ENCODE results near the gene CHCT1.
A peak's percentile ranks its signal among the peaks of the same experiment; 100 is the strongest.

The CHCT1 gene

GRCh38 chr17:60436676-60437075 lies 14.4 kb downstream of the CHCT1 start:
- H3K36me3 ChIP-seq (ENCODE audit: control insufficient read depth in 5 of 5, insufficient read depth in 5 of 5, low read length in 5 of 5) = no peaks in the 10 kb centered on the region
- no peak overlapping the region for H3K4me3 ChIP-seq (ENCODE audit: low read depth in 1 of 5, low read length in 5 of 5)
- peaks cover 0 to 9% (median 6%) of the 10 kb centered on the region in 5 donors for H3K4me1 ChIP-seq (ENCODE audit: control insufficient read depth in 5 of 5, insufficient read depth in 5 of 5, low read length in 5 of 5)
- H3K9me3 ChIP-seq (ENCODE audit: control insufficient read depth in 5 of 5, low read length in 5 of 5) = peaks cover 0 to 2% (median 0%) of the 10 kb centered on the region in 5 donors
- no peaks in the 10 kb centered on the region for H3K27me3 ChIP-seq (ENCODE audit: control insufficient read depth in 5 of 5, insufficient read depth in 4 of 5, low read length in 5 of 5)
- H3K9ac ChIP-seq (ENCODE audit: low read length in 5 of 5) = no peak overlapping the region
- H3K27ac ChIP-seq (ENCODE audit: low read depth, low read length) = no peak overlapping the region

GRCh38 chr17:60439501-60439900 lies 17.2 kb downstream of the CHCT1 start:
- H3K9ac ChIP-seq (ENCODE audit: low read length in 5 of 5) = no peak overlapping the region
- no peak overlapping the region for H3K27ac ChIP-seq (ENCODE audit: low read depth, low read length)
- H3K4me3 ChIP-seq (ENCODE audit: low read depth in 1 of 5, low read length in 5 of 5) = no peak overlapping the region
- H3K27me3 ChIP-seq (ENCODE audit: control insufficient read depth in 5 of 5, insufficient read depth in 4 of 5, low read length in 5 of 5) = no peaks in the 10 kb centered on the region
- no peaks in the 10 kb centered on the region for H3K36me3 ChIP-seq (ENCODE audit: control insufficient read depth in 5 of 5, insufficient read depth in 5 of 5, low read length in 5 of 5)
- H3K4me1 ChIP-seq (ENCODE audit: control insufficient read depth in 5 of 5, insufficient read depth in 5 of 5, low read length in 5 of 5) = peaks cover 0 to 13% (median 6%) of the 10 kb centered on the region in 5 donors
- H3K9me3 ChIP-seq (ENCODE audit: control insufficient read depth in 5 of 5, low read length in 5 of 5) = no peaks in the 10 kb centered on the region

GRCh38 chr17:60442271-60443173 lies 20.2 kb downstream of the CHCT1 start:
- H3K4me3 ChIP-seq (ENCODE audit: low read depth in 1 of 5, low read length in 5 of 5) = no peak overlapping the region
- peak overlapping the region in 1 of 5 donors; percentile 46 for H3K9ac ChIP-seq (ENCODE audit: low read length in 5 of 5)
- no peaks in the 10 kb centered on the region for H3K27me3 ChIP-seq (ENCODE audit: control insufficient read depth in 5 of 5, insufficient read depth in 4 of 5, low read length in 5 of 5)
- peaks cover 0 to 10% (median 0%) of the 10 kb centered on the region in 5 donors for H3K4me1 ChIP-seq (ENCODE audit: control insufficient read depth in 5 of 5, insufficient read depth in 5 of 5, low read length in 5 of 5)
- no peaks in the 10 kb centered on the region for H3K9me3 ChIP-seq (ENCODE audit: control insufficient read depth in 5 of 5, low read length in 5 of 5)
- peaks cover 16 to 20% (median 20%) of the 10 kb centered on the region in 5 donors for H3K36me3 ChIP-seq (ENCODE audit: control insufficient read depth in 5 of 5, insufficient read depth in 5 of 5, low read length in 5 of 5)
- peak overlapping the region; percentile 27 for H3K27ac ChIP-seq (ENCODE audit: low read depth, low read length)

- H3K36me3 ChIP-seq (ENCODE audit: control insufficient read depth in 5 of 5, insufficient read depth in 5 of 5, low read length in 5 of 5) = peaks cover 25 to 31% (median 27%) of the 10 kb centered on the region in 5 donors
Measured at GRCh38 chr17:60443713-60444112, 21.4 kb downstream of the CHCT1 start.

GRCh38 chr17:60445144-60445543 lies 22.9 kb downstream of the CHCT1 start:
- Histone ChIP-seq H3K9ac (ENCODE audit: low read length in 5 of 5) (no peak overlapping the region), H3K4me1 (ENCODE audit: control insufficient read depth in 5 of 5, insufficient read depth in 5 of 5, low read length in 5 of 5) (peaks cover 0 to 6% (median 0%) of the 10 kb centered on the region in 5 donors), H3K27ac (ENCODE audit: low read depth, low read length) (no peak overlapping the region), H3K27me3 (ENCODE audit: control insufficient read depth in 5 of 5, insufficient read depth in 4 of 5, low read length in 5 of 5) (no peaks in the 10 kb centered on the region), H3K36me3 (ENCODE audit: control insufficient read depth in 5 of 5, insufficient read depth in 5 of 5, low read length in 5 of 5) (peaks cover 25 to 44% (median 33%) of the 10 kb centered on the region in 5 donors), H3K9me3 (ENCODE audit: control insufficient read depth in 5 of 5, low read length in 5 of 5) (no peaks in the 10 kb centered on the region), H3K4me3 (ENCODE audit: low read depth in 1 of 5, low read length in 5 of 5) (no peak overlapping the region)

More at GRCh38 chr17:60443713-60444112, 21.4 kb downstream of the CHCT1 start:
- Histone ChIP-seq H3K27ac (ENCODE audit: low read depth, low read length) (no peak overlapping the region), H3K4me1 (ENCODE audit: control insufficient read depth in 5 of 5, insufficient read depth in 5 of 5, low read length in 5 of 5) (peaks cover 0 to 10% (median 0%) of the 10 kb centered on the region in 5 donors), H3K27me3 (ENCODE audit: control insufficient read depth in 5 of 5, insufficient read depth in 4 of 5, low read length in 5 of 5) (no peaks in the 10 kb centered on the region), H3K9ac (ENCODE audit: low read length in 5 of 5) (no peak overlapping the region), H3K4me3 (ENCODE audit: low read depth in 1 of 5, low read length in 5 of 5) (no peak overlapping the region), H3K9me3 (ENCODE audit: control insufficient read depth in 5 of 5, low read length in 5 of 5) (no peaks in the 10 kb centered on the region)

GRCh38 chr17:60447375-60447774 lies 25.1 kb downstream of the CHCT1 start:
- Histone ChIP-seq H3K27ac (ENCODE audit: low read depth, low read length) (no peak overlapping the region), H3K9me3 (ENCODE audit: control insufficient read depth in 5 of 5, low read length in 5 of 5) (no peaks in the 10 kb centered on the region), H3K36me3 (ENCODE audit: control insufficient read depth in 5 of 5, insufficient read depth in 5 of 5, low read length in 5 of 5) (peaks cover 39 to 62% (median 43%) of the 10 kb centered on the region in 5 donors), H3K9ac (ENCODE audit: low read length in 5 of 5) (no peak overlapping the region), H3K27me3 (ENCODE audit: control insufficient read depth in 5 of 5, insufficient read depth in 4 of 5, low read length in 5 of 5) (no peaks in the 10 kb centered on the region), H3K4me1 (ENCODE audit: control insufficient read depth in 5 of 5, insufficient read depth in 5 of 5, low read length in 5 of 5) (peaks cover 0 to 3% (median 0%) of the 10 kb centered on the region in 5 donors), H3K4me3 (ENCODE audit: low read depth in 1 of 5, low read length in 5 of 5) (no peak overlapping the region)

- H3K9ac ChIP-seq (ENCODE audit: low read length in 5 of 5) = no peak overlapping the region
- H3K36me3 ChIP-seq (ENCODE audit: control insufficient read depth in 5 of 5, insufficient read depth in 5 of 5, low read length in 5 of 5) = peaks cover 47 to 74% (median 53%) of the 10 kb centered on the region in 5 donors
- H3K4me1 ChIP-seq (ENCODE audit: control insufficient read depth in 5 of 5, insufficient read depth in 5 of 5, low read length in 5 of 5) = peaks cover 0 to 6% (median 0%) of the 10 kb centered on the region in 5 donors
Measured at GRCh38 chr17:60451071-60451470, 28.8 kb downstream of the CHCT1 start.

GRCh38 chr17:60451965-60452364 lies 29.7 kb downstream of the CHCT1 start:
- peaks cover 0 to 7% (median 3%) of the 10 kb centered on the region in 5 donors for H3K4me1 ChIP-seq (ENCODE audit: control insufficient read depth in 5 of 5, insufficient read depth in 5 of 5, low read length in 5 of 5)
- no peak overlapping the region for H3K9ac ChIP-seq (ENCODE audit: low read length in 5 of 5)
- peaks cover 39 to 70% (median 51%) of the 10 kb centered on the region in 5 donors for H3K36me3 ChIP-seq (ENCODE audit: control insufficient read depth in 5 of 5, insufficient read depth in 5 of 5, low read length in 5 of 5)
- no peak overlapping the region for H3K4me3 ChIP-seq (ENCODE audit: low read depth in 1 of 5, low read length in 5 of 5)
- H3K27me3 ChIP-seq (ENCODE audit: control insufficient read depth in 5 of 5, insufficient read depth in 4 of 5, low read length in 5 of 5) = no peaks in the 10 kb centered on the region
- no peaks in the 10 kb centered on the region for H3K9me3 ChIP-seq (ENCODE audit: control insufficient read depth in 5 of 5, low read length in 5 of 5)
- no peak overlapping the region for H3K27ac ChIP-seq (ENCODE audit: low read depth, low read length)

More at GRCh38 chr17:60451071-60451470, 28.8 kb downstream of the CHCT1 start:
- Histone ChIP-seq H3K9me3 (ENCODE audit: control insufficient read depth in 5 of 5, low read length in 5 of 5) (no peaks in the 10 kb centered on the region), H3K4me3 (ENCODE audit: low read depth in 1 of 5, low read length in 5 of 5) (no peak overlapping the region), H3K27me3 (ENCODE audit: control insufficient read depth in 5 of 5, insufficient read depth in 4 of 5, low read length in 5 of 5) (no peaks in the 10 kb centered on the region), H3K27ac (ENCODE audit: low read depth, low read length) (no peak overlapping the region)

GRCh38 chr17:60455378-60455777 lies 33.1 kb downstream of the CHCT1 start:
- no peaks in the 10 kb centered on the region for H3K27me3 ChIP-seq (ENCODE audit: control insufficient read depth in 5 of 5, insufficient read depth in 4 of 5, low read length in 5 of 5)
- H3K9me3 ChIP-seq (ENCODE audit: control insufficient read depth in 5 of 5, low read length in 5 of 5) = no peaks in the 10 kb centered on the region
- no peak overlapping the region for H3K9ac ChIP-seq (ENCODE audit: low read length in 5 of 5)
- H3K36me3 ChIP-seq (ENCODE audit: control insufficient read depth in 5 of 5, insufficient read depth in 5 of 5, low read length in 5 of 5) = peaks cover 26 to 72% (median 54%) of the 10 kb centered on the region in 5 donors
- H3K4me3 ChIP-seq (ENCODE audit: low read depth in 1 of 5, low read length in 5 of 5) = no peak overlapping the region
- H3K27ac ChIP-seq (ENCODE audit: low read depth, low read length) = no peak overlapping the region
- H3K4me1 ChIP-seq (ENCODE audit: control insufficient read depth in 5 of 5, insufficient read depth in 5 of 5, low read length in 5 of 5) = peaks cover 0 to 7% (median 3%) of the 10 kb centered on the region in 5 donors

GRCh38 chr17:60457148-60457547 lies 34.9 kb downstream of the CHCT1 start:
- Histone ChIP-seq H3K9ac (ENCODE audit: low read length in 5 of 5) (no peak overlapping the region), H3K36me3 (ENCODE audit: control insufficient read depth in 5 of 5, insufficient read depth in 5 of 5, low read length in 5 of 5) (peaks cover 27 to 69% (median 56%) of the 10 kb centered on the region in 5 donors), H3K4me3 (ENCODE audit: low read depth in 1 of 5, low read length in 5 of 5) (no peak overlapping the region), H3K27ac (ENCODE audit: low read depth, low read length) (no peak overlapping the region), H3K27me3 (ENCODE audit: control insufficient read depth in 5 of 5, insufficient read depth in 4 of 5, low read length in 5 of 5) (no peaks in the 10 kb centered on the region), H3K4me1 (ENCODE audit: control insufficient read depth in 5 of 5, insufficient read depth in 5 of 5, low read length in 5 of 5) (peaks cover 0 to 7% (median 3%) of the 10 kb centered on the region in 5 donors), H3K9me3 (ENCODE audit: control insufficient read depth in 5 of 5, low read length in 5 of 5) (no peaks in the 10 kb centered on the region)

Measured in subcutaneous abdominal adipose tissue (tissue), 5 donors.